GM12873 (cell line): ENCODE data around the gene BCO2.

Experiments
- TF ChIP-seq, protein P1 (sequence below): IDR thresholded peaks from 2 replicates; pipeline ENCODE4 v1.5.1; 2012; ENCODE audit warnings: low read depth, mild to moderate bottlenecking, moderate library complexity, low read length, control low read depth; ENCODE audit not compliant: insufficient read depth; ENCODE audit errors: missing control alignments

The BCO2 gene, protein sequence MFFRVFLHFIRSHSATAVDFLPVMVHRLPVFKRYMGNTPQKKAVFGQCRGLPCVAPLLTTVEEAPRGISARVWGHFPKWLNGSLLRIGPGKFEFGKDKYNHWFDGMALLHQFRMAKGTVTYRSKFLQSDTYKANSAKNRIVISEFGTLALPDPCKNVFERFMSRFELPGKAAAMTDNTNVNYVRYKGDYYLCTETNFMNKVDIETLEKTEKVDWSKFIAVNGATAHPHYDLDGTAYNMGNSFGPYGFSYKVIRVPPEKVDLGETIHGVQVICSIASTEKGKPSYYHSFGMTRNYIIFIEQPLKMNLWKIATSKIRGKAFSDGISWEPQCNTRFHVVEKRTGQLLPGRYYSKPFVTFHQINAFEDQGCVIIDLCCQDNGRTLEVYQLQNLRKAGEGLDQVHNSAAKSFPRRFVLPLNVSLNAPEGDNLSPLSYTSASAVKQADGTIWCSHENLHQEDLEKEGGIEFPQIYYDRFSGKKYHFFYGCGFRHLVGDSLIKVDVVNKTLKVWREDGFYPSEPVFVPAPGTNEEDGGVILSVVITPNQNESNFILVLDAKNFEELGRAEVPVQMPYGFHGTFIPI

DNA sequence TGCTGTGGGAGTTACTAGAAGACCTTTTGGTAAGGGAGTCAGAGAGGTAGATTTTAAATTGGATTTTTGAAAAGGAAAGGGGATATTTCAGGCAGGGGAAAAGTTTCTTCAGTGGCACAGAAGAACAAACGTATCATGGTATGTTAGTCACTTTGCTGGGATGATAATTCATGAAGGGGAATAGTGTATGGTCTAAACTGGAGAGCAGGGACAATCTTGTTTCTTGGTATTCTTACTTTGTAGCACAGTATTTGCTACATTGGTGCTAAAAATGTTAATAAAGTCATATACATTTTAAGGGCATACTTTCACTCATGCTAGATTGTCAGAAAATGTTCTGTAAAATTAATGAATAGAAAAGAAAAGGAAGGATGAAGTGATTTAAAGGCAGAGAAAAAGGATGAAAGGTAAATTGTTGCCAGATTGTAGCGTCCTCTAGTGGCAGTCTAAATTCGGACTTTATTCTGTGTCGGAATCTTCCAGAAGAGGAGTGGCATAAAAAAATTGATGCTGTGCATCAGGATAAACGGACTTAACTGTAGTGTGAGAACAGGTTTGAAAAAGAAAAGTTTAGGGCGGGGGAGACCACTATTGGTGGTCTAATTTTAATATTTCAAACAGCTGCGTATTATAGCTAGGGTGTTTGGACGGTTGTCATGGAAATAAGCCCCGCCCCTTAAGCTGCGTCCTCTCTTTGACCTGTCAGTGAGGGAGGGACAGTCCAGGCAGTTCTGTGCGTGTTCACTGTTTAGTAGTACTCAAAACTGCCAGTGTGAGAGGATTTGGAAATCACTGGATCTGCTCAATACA lies at the start of gene BCO2:
TSS of gene BCO2 (plus strand) at position 724 of the 810 bp plus-strand sequence. CDS start 90 bp downstream, outside the sequence.
- TF ChIP-seq, protein P1, sequence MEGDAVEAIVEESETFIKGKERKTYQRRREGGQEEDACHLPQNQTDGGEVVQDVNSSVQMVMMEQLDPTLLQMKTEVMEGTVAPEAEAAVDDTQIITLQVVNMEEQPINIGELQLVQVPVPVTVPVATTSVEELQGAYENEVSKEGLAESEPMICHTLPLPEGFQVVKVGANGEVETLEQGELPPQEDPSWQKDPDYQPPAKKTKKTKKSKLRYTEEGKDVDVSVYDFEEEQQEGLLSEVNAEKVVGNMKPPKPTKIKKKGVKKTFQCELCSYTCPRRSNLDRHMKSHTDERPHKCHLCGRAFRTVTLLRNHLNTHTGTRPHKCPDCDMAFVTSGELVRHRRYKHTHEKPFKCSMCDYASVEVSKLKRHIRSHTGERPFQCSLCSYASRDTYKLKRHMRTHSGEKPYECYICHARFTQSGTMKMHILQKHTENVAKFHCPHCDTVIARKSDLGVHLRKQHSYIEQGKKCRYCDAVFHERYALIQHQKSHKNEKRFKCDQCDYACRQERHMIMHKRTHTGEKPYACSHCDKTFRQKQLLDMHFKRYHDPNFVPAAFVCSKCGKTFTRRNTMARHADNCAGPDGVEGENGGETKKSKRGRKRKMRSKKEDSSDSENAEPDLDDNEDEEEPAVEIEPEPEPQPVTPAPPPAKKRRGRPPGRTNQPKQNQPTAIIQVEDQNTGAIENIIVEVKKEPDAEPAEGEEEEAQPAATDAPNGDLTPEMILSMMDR = peak; percentile 78

DNA sequence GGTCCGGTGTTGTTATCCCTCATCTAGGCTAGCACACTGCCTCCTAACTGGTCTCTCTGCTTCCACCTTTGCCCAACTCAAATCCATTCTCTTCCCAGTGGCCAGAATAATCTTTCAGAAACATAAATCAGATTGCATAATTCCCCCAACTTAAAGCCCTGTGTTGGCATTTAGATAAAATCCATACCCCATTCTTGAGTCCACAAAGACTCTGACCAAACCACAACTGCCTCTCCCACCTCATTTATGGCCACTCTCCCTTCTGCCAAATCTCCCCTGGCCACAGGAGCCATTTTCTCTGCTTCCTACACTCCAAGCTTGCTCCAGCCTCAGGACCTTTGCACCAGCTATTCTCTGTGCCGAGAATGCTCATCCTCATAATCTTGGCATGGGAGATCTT lies 48.3 kb upstream of the BCO2 start:
- TF ChIP-seq, protein P1 = no peak

DNA sequence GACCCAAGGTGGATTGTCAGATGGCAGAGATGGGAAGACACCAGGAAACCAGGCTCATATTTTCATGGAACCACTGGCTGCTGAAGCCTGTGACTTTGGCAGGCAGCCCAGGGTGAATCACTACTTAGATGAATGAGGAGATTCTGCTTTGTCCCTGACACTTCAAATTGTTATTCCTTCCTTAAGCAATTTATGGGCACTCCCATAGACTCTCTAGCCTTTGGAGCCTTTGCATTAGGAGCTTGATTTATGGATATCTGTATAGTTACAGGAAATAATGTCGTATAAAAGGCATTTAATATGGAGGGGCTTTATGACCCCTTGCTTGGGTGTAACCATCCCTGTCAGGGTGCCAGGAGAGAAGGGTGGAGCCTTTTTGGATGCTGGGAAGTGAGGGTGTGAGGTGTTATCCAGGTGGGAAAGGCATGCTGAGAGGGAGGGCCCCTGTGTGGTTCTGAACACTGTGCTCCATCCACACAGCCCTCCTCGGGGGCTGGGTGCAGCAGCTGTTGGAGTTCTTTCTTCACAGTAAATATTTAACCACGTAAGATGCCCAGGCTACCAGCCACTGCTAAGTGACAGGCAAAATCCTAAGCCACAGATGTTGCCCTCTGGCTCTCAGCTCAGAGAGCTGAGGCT lies 46.7 kb upstream of the BCO2 start:
- TF ChIP-seq, protein P1 = no peak

DNA sequence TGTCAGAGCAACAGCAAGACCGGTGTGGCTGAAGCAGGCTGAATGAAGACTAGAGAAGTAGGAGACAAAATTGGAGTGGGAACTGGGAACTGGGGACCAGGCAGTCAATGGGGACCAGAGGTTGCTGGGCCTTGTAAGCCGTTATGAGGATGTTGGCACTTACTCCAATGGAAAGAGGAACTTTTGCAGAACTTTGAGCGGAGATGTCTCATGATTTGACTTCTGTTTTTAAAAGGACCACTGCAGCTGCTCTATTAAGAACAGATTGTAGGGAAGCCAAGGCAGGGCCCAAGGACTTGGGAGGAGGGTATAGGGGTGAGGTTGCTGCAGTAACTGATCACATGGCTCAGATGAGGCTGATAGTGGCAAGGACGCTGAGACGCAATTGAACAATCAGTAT lies 45.7 kb upstream of the BCO2 start:
- TF ChIP-seq, protein P1 = no peak

DNA sequence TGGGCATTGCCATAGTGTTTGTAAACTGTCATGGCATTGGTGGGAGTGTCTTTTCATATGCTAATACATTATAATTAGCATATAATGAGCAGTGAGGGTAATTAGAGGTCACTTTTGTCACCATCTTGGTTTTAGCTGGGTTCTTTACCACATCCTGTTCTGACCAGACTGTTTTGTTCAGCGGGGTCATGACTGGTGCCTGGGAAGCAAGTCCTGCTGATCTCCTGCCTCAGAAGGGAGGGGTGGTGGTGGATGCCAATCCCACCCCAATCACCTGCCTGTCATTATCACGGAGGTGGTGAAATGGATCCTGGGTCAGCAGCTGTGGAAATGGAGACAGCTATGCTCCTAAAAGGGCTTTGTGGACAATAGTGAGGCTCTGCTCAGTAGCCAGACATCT lies 42.6 kb upstream of the BCO2 start:
- TF ChIP-seq, protein P1 = no peak

DNA sequence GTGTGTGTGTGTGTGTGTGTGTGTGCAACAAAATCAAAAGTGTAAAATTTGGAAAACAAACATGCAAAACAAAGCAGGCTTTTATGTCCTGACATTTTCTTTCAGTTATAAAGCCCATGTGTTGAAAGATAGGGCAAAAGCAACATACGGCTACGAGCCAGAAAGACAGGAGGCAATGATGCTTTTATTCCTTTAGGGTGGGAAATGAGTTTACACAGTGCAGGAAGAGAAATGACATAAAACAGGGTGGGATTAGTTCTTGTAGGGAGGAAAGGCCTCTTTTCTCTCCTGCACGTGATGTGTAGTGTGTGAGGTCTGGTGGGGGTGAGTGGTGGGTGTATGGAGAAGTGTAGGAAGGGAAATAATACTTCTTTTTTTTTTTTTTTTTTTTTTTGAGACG lies 40.8 kb upstream of the BCO2 start:
- TF ChIP-seq, protein P1 = no peak
